ENCODE results near the gene PCDHB4. TPM values are rescaled to one million over a fixed set of nuclear protein-coding genes. Genes with fewer than 3 reads are reported as not detected.
"Not testable (repeated sequence)": the region's sequence is repeated elsewhere in the genome, so short reads cannot be mapped to it uniquely, and the experiment has no call there.

PCDHB4 gene
- total and polyA plus RNA-seq, 2 donors from 2014 or later, result 0.90 to 5.8 TPM

GRCh38 chr5:141149812-141150211 is 28.2 kb downstream of the PCDHB4 start, which contains the start of gene PCDHB6:
Gene PCDHB6 (plus strand): TSS chr5:141150057. CDS start chr5:141150258, 201 bp downstream.
- H3K27me3 ChIP-seq (ENCODE audit: control insufficient read depth, insufficient read depth, low read length), result no peaks in the 10 kb centered on the region
- DNase-seq (peak in 3 of 5 donors; percentile 33 to 57 (median 51)), FAIRE-seq (no peak)
- H3K4me1 ChIP-seq (ENCODE audit: control insufficient read depth in 2 of 3, insufficient read depth in 2 of 3, low read depth in 1 of 3, low read length in 3 of 3), result no peaks in the 10 kb centered on the region
- H3K9me3 ChIP-seq (ENCODE audit: control insufficient read depth in 2 of 3, insufficient read depth in 1 of 3, low read length in 3 of 3), result peaks cover 2 to 34% (median 9%) of the 10 kb centered on the region in 3 donors
- H3K4me3 ChIP-seq (ENCODE audit: low read length in 3 of 3), result peak within 1 kb of the TSS in 1 of 3 donors; percentile 44
- H3K27ac ChIP-seq (ENCODE audit: low read depth in 2 of 2, low read length in 2 of 2), result no peak within 1 kb of the TSS
- intact Hi-C loops (cut with DNase I), result no loop called here
- no peaks in the 10 kb centered on the region for H3K36me3 ChIP-seq (ENCODE audit: control insufficient read depth in 2 of 3, insufficient read depth in 3 of 3, low read length in 3 of 3)
- no peak within 1 kb of the TSS for H3K9ac ChIP-seq (ENCODE audit: low read length in 3 of 3)
- TF ChIP-seq CTCF (IDR thresholded peaks at IDR 0.05; ENCODE audit: borderline replicate concordance, extremely low read depth, insufficient read depth), result peak; percentile 13

GRCh38 chr5:141150224-141150992 is 28.8 kb downstream of the PCDHB4 start:
- Histone ChIP-seq H3K27me3 (ENCODE audit: control insufficient read depth, insufficient read depth, low read length) (no peaks in the 10 kb centered on the region), H3K36me3 (ENCODE audit: control insufficient read depth in 2 of 3, insufficient read depth in 3 of 3, low read length in 3 of 3) (no peaks in the 10 kb centered on the region), H3K9me3 (ENCODE audit: control insufficient read depth in 2 of 3, insufficient read depth in 1 of 3, low read length in 3 of 3) (peaks cover 2 to 34% (median 9%) of the 10 kb centered on the region in 3 donors), H3K9ac (ENCODE audit: low read length in 3 of 3) (no peak overlapping the region), H3K27ac (ENCODE audit: low read depth in 2 of 2, low read length in 2 of 2) (no peak overlapping the region), H3K4me3 (ENCODE audit: low read length in 3 of 3) (peak overlapping the region in 1 of 3 donors; percentile 44), H3K4me1 (ENCODE audit: control insufficient read depth in 2 of 3, insufficient read depth in 2 of 3, low read depth in 1 of 3, low read length in 3 of 3) (no peaks in the 10 kb centered on the region)
- TF ChIP-seq CTCF (IDR thresholded peaks at IDR 0.05; ENCODE audit: borderline replicate concordance, extremely low read depth, insufficient read depth), result no peak
- DNase-seq (no peak), FAIRE-seq (no peak)
- intact Hi-C loops (cut with DNase I), result no loop called here

GRCh38 chr5:141150993-141151325 is 29.3 kb downstream of the PCDHB4 start:
- FAIRE-seq (no peak), DNase-seq (no peak)
- Histone ChIP-seq H3K4me3 (ENCODE audit: low read length in 3 of 3) (no peak overlapping the region), H3K27me3 (ENCODE audit: control insufficient read depth, insufficient read depth, low read length) (no peaks in the 10 kb centered on the region), H3K36me3 (ENCODE audit: control insufficient read depth in 2 of 3, insufficient read depth in 3 of 3, low read length in 3 of 3) (no peaks in the 10 kb centered on the region), H3K27ac (ENCODE audit: low read depth in 2 of 2, low read length in 2 of 2) (no peak overlapping the region), H3K9me3 (ENCODE audit: control insufficient read depth in 2 of 3, insufficient read depth in 1 of 3, low read length in 3 of 3) (peaks cover 2 to 35% (median 10%) of the 10 kb centered on the region in 3 donors), H3K4me1 (ENCODE audit: control insufficient read depth in 2 of 3, insufficient read depth in 2 of 3, low read depth in 1 of 3, low read length in 3 of 3) (no peaks in the 10 kb centered on the region), H3K9ac (ENCODE audit: low read length in 3 of 3) (no peak overlapping the region)
- TF ChIP-seq CTCF (IDR thresholded peaks at IDR 0.05; ENCODE audit: borderline replicate concordance, extremely low read depth, insufficient read depth), result no peak
- intact Hi-C loops (cut with DNase I), result no loop called here

GRCh38 chr5:141151632-141152031 is 30.0 kb downstream of the PCDHB4 start:
- H3K27me3 ChIP-seq (ENCODE audit: control insufficient read depth, insufficient read depth, low read length); H3K36me3 ChIP-seq (ENCODE audit: control insufficient read depth in 2 of 3, insufficient read depth in 3 of 3, low read length in 3 of 3); DNase-seq; intact Hi-C loops (cut with DNase I); H3K4me1 ChIP-seq (ENCODE audit: control insufficient read depth in 2 of 3, insufficient read depth in 2 of 3, low read depth in 1 of 3, low read length in 3 of 3); H3K4me3 ChIP-seq (ENCODE audit: low read length in 3 of 3); H3K9ac ChIP-seq (ENCODE audit: low read length in 3 of 3); H3K27ac ChIP-seq (ENCODE audit: low read depth in 2 of 2, low read length in 2 of 2); FAIRE-seq: not testable (repeated sequence)
- H3K9me3 ChIP-seq (ENCODE audit: control insufficient read depth in 2 of 3, insufficient read depth in 1 of 3, low read length in 3 of 3), result peaks cover 2 to 42% (median 13%) of the 10 kb centered on the region in 3 donors

- H3K36me3 ChIP-seq (ENCODE audit: control insufficient read depth in 2 of 3, insufficient read depth in 3 of 3, low read length in 3 of 3); H3K9ac ChIP-seq (ENCODE audit: low read length in 3 of 3); H3K4me3 ChIP-seq (ENCODE audit: low read length in 3 of 3); DNase-seq; H3K27ac ChIP-seq (ENCODE audit: low read depth in 2 of 2, low read length in 2 of 2); FAIRE-seq; H3K27me3 ChIP-seq (ENCODE audit: control insufficient read depth, insufficient read depth, low read length); H3K4me1 ChIP-seq (ENCODE audit: control insufficient read depth in 2 of 3, insufficient read depth in 2 of 3, low read depth in 1 of 3, low read length in 3 of 3); intact Hi-C loops (cut with DNase I): not testable (repeated sequence)
- H3K9me3 ChIP-seq (ENCODE audit: control insufficient read depth in 2 of 3, insufficient read depth in 1 of 3, low read length in 3 of 3), result peaks cover 2 to 46% (median 17%) of the 10 kb centered on the region in 3 donors
Measured at GRCh38 chr5:141152096-141152495, 30.5 kb downstream of the PCDHB4 start.

Measured in kidney (tissue), 14 donors.